Thyroid gland (tissue), 4 donors: ENCODE results near the gene OPN5.
"Not testable (repeated sequence)": the region's sequence is repeated elsewhere in the genome, so short reads cannot be mapped to it uniquely, and the experiment has no call there.

ENCODE experiments used
- POLR2A ChIP-seq, 2 donors: fragments of 450-650 bp; IDR thresholded peaks; one replicate each; pipeline ENCODE4 v1.6.1; 2017; ENCODE audit warnings: antibody characterized with exemption in 2 of 2, mild to moderate bottlenecking in 2 of 2, moderate library complexity in 1 of 2
- TF ChIP-seq, protein P1 (sequence below), 6 experiments: fragments of 200-600 bp in 3 of 6; fragments of 450-650 bp in 3 of 6; sonication (generic) in 3 of 6; IDR thresholded peaks; one replicate each; pipeline ENCODE4 v1.5.1; 2016 to 2019; ENCODE audit warnings: antibody characterized with exemption in 6 of 6, mild to moderate bottlenecking in 2 of 6, inconsistent platforms in 1 of 6, moderate library complexity in 1 of 6

DNA sequence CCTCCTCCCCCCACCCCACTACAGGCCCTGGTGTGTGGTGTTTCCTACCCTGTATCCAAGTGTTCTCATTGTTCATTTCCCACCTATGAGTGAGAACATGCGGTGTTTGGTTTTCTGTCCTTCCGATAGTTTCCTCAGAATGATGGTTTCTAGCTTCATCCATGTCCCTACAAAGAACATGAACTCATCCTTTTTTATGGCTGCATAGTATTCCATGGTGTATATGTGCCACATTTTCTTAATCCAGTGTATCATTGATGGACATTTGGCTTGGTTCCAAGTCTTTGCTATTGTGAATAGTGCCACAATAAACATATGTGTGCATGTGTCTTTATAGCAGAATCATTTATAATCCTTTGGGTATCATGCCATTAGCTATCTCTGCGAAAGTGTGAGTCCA, 36.6 kb upstream of the OPN5 start:
- not testable (repeated sequence) for TF ChIP-seq POLR2A (IDR thresholded peaks at IDR 0.05)
- TF ChIP-seq, protein P1, sequence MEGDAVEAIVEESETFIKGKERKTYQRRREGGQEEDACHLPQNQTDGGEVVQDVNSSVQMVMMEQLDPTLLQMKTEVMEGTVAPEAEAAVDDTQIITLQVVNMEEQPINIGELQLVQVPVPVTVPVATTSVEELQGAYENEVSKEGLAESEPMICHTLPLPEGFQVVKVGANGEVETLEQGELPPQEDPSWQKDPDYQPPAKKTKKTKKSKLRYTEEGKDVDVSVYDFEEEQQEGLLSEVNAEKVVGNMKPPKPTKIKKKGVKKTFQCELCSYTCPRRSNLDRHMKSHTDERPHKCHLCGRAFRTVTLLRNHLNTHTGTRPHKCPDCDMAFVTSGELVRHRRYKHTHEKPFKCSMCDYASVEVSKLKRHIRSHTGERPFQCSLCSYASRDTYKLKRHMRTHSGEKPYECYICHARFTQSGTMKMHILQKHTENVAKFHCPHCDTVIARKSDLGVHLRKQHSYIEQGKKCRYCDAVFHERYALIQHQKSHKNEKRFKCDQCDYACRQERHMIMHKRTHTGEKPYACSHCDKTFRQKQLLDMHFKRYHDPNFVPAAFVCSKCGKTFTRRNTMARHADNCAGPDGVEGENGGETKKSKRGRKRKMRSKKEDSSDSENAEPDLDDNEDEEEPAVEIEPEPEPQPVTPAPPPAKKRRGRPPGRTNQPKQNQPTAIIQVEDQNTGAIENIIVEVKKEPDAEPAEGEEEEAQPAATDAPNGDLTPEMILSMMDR (IDR thresholded peaks at IDR 0.05) = not testable (repeated sequence)
